ENCODE data around the gene RPL13A. TPM values are rescaled to one million over a fixed set of nuclear protein-coding genes. Genes with fewer than 3 reads are reported as not detected.
A peak's percentile ranks its signal among the peaks of the same experiment; 100 is the strongest.

The RPL13A gene
- total RNA-seq (2022) (3,716 and 3,819 TPM in 2 replicates), Bru-seq, nascent RNA (percentile 100 among the genes with signal in this experiment), BruChase-seq, experiment 1, labeled RNA remaining after a 6-hour chase (percentile 100 among the genes with signal in this experiment), BruChase-seq, experiment 2, labeled RNA remaining after a 2-hour chase (percentile 99 among the genes with signal in this experiment)
- long read RNA-seq, transcript RPL13A-201 (8 exons, 1,181 nt) = major isoform, 2,195 of 2,523 reads
- long read RNA-seq, transcript RPL13A-214 (8 exons, 1,122 nt) = minor isoform, 44 of 2,523 reads
- long read RNA-seq, partial matches to known transcripts = 61 of 2,523 reads
- long read RNA-seq, other reads (novel, unspliced or antisense) = 223 of 2,523 reads

DNA sequence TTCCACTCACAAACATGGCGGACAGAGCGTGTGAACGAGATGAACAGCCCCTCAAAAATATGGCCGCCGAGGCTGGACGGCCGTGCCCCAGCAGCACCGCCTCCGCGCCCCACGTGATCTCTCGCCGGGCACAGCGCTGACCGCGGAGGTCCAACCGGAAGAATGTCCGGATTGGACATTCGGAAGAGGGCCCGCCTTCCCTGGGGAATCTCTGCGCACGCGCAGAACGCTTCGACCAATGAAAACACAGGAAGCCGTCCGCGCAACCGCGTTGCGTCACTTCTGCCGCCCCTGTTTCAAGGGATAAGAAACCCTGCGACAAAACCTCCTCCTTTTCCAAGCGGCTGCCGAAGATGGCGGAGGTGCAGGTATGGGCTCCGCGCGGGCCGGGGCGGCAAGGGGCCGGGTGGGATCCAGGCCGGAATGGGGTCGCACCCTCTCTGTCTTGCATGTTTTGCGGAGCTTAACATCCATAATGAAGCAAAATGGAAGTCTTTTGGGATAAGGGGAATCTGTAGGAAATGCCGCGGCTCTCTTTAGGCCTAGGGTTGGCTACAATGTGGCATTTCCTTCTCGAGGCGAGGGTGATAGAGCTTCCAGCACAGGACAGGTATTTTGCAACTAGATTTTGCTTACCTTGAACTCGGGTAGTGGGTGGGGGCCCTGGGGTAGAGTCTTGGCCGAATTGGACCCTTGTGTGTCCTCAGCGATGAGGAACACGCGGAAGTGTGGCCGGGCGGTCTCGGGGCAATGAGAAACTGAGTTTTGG lies at the start of gene RPL13A:
TSS of gene RPL13A (plus strand) at position 332 of the 769 bp plus-strand sequence. CDS start at position 354, 22 bp downstream.
- Mint-ChIP-seq H3K4me3 (ENCODE audit: unreplicated experiment) (peak within 1 kb of the TSS; percentile 95), H3K36me3 (ENCODE audit: insufficient read depth, unreplicated experiment) (peaks cover 55% of the 10 kb centered on the region), H3K4me1 (ENCODE audit: insufficient read depth, unreplicated experiment) (no peaks in the 10 kb centered on the region), H3K9me3 (ENCODE audit: unreplicated experiment) (no peaks in the 10 kb centered on the region), H3K27ac (ENCODE audit: low read depth, unreplicated experiment) (peak within 1 kb of the TSS; percentile 99), H3K27me3 (ENCODE audit: insufficient read depth, unreplicated experiment) (no peaks in the 10 kb centered on the region)
- DNase-seq (ENCODE audit: unreplicated experiment) = peak; percentile 100
- CTCF ChIA-PET = interaction anchor here (0.8 kb wide), 1 partner anchor 189 kb away, joined by 3 read pairs; no protein-coding TSS in a partner anchor
- intact Hi-C loops (cut with micrococcal nuclease) = loop anchor here (5.0 kb wide), 1 partner anchor 35 kb away; the partner anchor contains the start of genes ALDH16A1 and PIH1D1
- no peak for TF ChIP-seq CTCF (IDR thresholded peaks at IDR 0.05; ENCODE audit: unreplicated experiment)
- BruUV-seq (replicated peaks) = TSS peak; percentile 62
- POLR2A ChIA-PET = interaction anchor here (0.7 to 3.7 kb wide), 16 partner anchors 10 to 389 kb away, joined by 3 to 69 read pairs (median 4); partner anchors contain the start of genes AKT1S1, ALDH16A1, FUZ and NOSIP

DNA sequence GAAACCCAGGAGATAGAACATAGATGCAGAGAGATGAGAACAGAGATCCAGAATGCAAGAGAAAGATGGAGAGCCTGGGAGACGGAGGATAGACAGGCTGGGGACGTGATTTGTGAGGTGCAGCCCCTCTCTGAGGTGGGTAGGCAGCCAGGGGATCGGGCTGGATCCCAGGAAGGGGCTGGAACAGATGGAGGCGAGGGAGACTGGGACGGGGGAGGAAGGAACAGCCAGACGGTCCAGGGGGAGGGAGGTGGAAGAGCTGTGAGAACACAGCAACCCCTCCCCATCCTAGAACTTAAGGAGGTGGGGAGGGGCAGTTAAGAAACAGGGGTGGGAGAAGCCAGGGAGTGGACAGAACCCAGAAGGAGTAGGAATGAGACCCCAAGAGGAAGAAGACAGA lies 49.1 kb upstream of the RPL13A start:
- no peak overlapping the region for H3K4me3 Mint-ChIP-seq (ENCODE audit: unreplicated experiment)
- no peak for TF ChIP-seq CTCF (IDR thresholded peaks at IDR 0.05; ENCODE audit: unreplicated experiment)
- BruUV-seq (replicated peaks) = no TSS peak
- H3K27me3 Mint-ChIP-seq (ENCODE audit: insufficient read depth, unreplicated experiment) = peaks cover 67% of the 10 kb centered on the region
- no peaks in the 10 kb centered on the region for H3K36me3 Mint-ChIP-seq (ENCODE audit: insufficient read depth, unreplicated experiment)
- intact Hi-C loops (cut with micrococcal nuclease) = no loop called here
- H3K4me1 Mint-ChIP-seq (ENCODE audit: insufficient read depth, unreplicated experiment) = peaks cover 19% of the 10 kb centered on the region
- no peak for DNase-seq (ENCODE audit: unreplicated experiment)
- no peak overlapping the region for H3K27ac Mint-ChIP-seq (ENCODE audit: low read depth, unreplicated experiment)
- ChIA-PET CTCF (no interaction called here), POLR2A (no interaction called here)
- H3K9me3 Mint-ChIP-seq (ENCODE audit: unreplicated experiment) = no peaks in the 10 kb centered on the region

DNA sequence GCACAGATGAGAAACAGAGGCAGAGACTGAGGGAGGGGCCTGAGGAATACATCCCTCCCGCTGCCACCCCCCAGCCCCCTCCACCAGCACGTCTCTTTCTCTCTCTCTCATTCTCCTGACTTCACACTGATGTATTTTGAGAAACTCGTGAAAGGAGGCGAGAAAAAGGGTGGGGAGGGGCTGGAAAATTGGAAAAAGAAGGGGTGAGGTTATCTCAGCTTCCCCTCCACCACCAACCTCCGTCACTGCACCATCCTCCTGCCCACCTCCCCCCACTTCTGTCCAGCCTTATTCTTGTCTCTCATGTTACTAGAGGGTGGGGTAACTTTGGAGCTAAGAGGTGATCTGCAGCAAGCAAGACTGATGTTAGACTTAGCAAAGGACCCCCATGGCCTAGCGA lies 47.6 kb upstream of the RPL13A start:
- no peak for TF ChIP-seq CTCF (IDR thresholded peaks at IDR 0.05; ENCODE audit: unreplicated experiment)
- H3K36me3 Mint-ChIP-seq (ENCODE audit: insufficient read depth, unreplicated experiment) = no peaks in the 10 kb centered on the region
- no peak overlapping the region for H3K27ac Mint-ChIP-seq (ENCODE audit: low read depth, unreplicated experiment)
- no TSS peak for BruUV-seq (replicated peaks)
- H3K4me3 Mint-ChIP-seq (ENCODE audit: unreplicated experiment) = no peak overlapping the region
- no peak for DNase-seq (ENCODE audit: unreplicated experiment)
- intact Hi-C loops (cut with micrococcal nuclease) = no loop called here
- POLR2A ChIA-PET = interaction anchor here (0.5 to 0.7 kb wide), 2 partner anchors 429 to 775 kb away, joined by 3 to 4 read pairs; no protein-coding TSS in a partner anchor
- peaks cover 67% of the 10 kb centered on the region for H3K27me3 Mint-ChIP-seq (ENCODE audit: insufficient read depth, unreplicated experiment)
- H3K4me1 Mint-ChIP-seq (ENCODE audit: insufficient read depth, unreplicated experiment) = peaks cover 28% of the 10 kb centered on the region
- CTCF ChIA-PET = interaction anchor here (0.8 to 1.9 kb wide), 2 partner anchors 15 to 49 kb away, joined by 3 to 6 read pairs; partner anchors contain the start of gene GFY
- H3K9me3 Mint-ChIP-seq (ENCODE audit: unreplicated experiment) = no peaks in the 10 kb centered on the region

Measured in MCF 10A (cell line).